Gastrocnemius medialis (tissue), 4 donors: Measurements from ENCODE around the gene GLOD4. TPM values are rescaled to one million over a fixed set of nuclear protein-coding genes. Genes with fewer than 3 reads are reported as not detected.
"Not testable (repeated sequence)": the region's sequence is repeated elsewhere in the genome, so short reads cannot be mapped to it uniquely, and the experiment has no call there.

ENCODE experiments used
- ATAC-seq, 2 donors: fragments of 150-250 bp; one replicate each; pipeline ENCODE4 v1.9.1; 2016
- DNase-seq, 2 donors: peaks; one replicate each; pipeline ENCODE4 v3.0.0-alpha.2; 2019
- H3K27ac ChIP-seq, 4 donors: fragments of 200-600 bp; sonication (generic); 1 replicate in 1 of 4; 2 replicates in 3 of 4; pipeline ENCODE4 v1.5.1; 2016 to 2018; ENCODE audit warnings: mild to moderate bottlenecking in 2 of 4, moderate library complexity in 1 of 4
- H3K27me3 ChIP-seq, 3 donors: fragments of 200-600 bp; sonication (generic) in 2 of 3; 1 replicate in 1 of 3; 2 replicates in 2 of 3; pipeline versions ENCODE4 v1.5.1 to v1.6.0; 2016 to 2019; ENCODE audit warnings: mild to moderate bottlenecking in 1 of 3, moderate library complexity in 1 of 3
- H3K36me3 ChIP-seq, 2 donors: fragments of 200-600 bp; sonication (generic) in 1 of 2; one replicate each; pipeline ENCODE4 v1.5.1; 2017 to 2018
- H3K4me1 ChIP-seq, 2 donors: fragments of 200-600 bp; sonication (generic) in 1 of 2; one replicate each; pipeline ENCODE4 v1.5.1; 2016 to 2017; ENCODE audit warnings: mild to moderate bottlenecking in 2 of 2
- H3K4me3 ChIP-seq, 4 donors: fragments of 200-600 bp; sonication (generic) in 3 of 4; 1 replicate in 1 of 4; 2 replicates in 3 of 4; pipeline ENCODE4 v1.5.1; 2016 to 2019; ENCODE audit warnings: mild to moderate bottlenecking in 2 of 4
- H3K9me3 ChIP-seq, 3 donors: fragments of 200-600 bp; sonication (generic) in 2 of 3; 1 replicate in 1 of 3; 2 replicates in 2 of 3; pipeline ENCODE4 v1.5.1; 2016 to 2019
- CTCF ChIP-seq, 5 experiments: fragments of 450-650 bp in 3 of 5; fragments of 200-600 bp in 2 of 5; sonication (generic) in 2 of 5; IDR thresholded peaks in 4 of 5; conservative IDR thresholded peaks in 1 of 5; 1 replicate in 4 of 5; 2 replicates in 1 of 5; pipeline ENCODE4 v1.5.1; 2016 to 2019; ENCODE audit warnings: antibody characterized with exemption in 5 of 5, mild to moderate bottlenecking in 3 of 5, moderate library complexity in 3 of 5
- POLR2A ChIP-seq, 2 donors: fragments of 450-650 bp; IDR thresholded peaks; one replicate each; pipeline ENCODE4 v1.6.1; 2017; ENCODE audit warnings: antibody characterized with exemption in 2 of 2, mild to moderate bottlenecking in 2 of 2, moderate library complexity in 2 of 2
- in situ Hi-C, 4 donors: fragments of 200-750 bp; cut with MboI; loops; one replicate each; pipeline versions ENCODE4 v1.15.0 to v1.8.0; 2017; ENCODE audit warnings: low sequenced_read_pairs in 4 of 4
- intact Hi-C: fragments of 100-400 bp; cut with DNase I; formaldehyde crosslinking; loops from one replicate; pipeline ENCODE4 v1.15.1; 2023; ENCODE audit warnings: low total_unique reads
- total RNA-seq, 4 donors: library from RNA; depleted of rRNA; stranded (reverse); fragments of >200 nt; gene quantifications; one replicate each; pipeline versions ENCODE4 v1.1.0 to v1.2.3, GENCODE V29; 2016

Gene GLOD4
- total RNA-seq, 4 donors from 2014 or later = 17.6 to 38.1 (median 22.8) TPM

GRCh38 chr17:807523-808294 is 25.6 kb upstream of the GLOD4 start:
- intact Hi-C loops = no loop called here
- Histone ChIP-seq H3K36me3 (peaks cover 0 to 7% of the 10 kb centered on the region in 2 donors), H3K27me3 (no peaks in the 10 kb centered on the region), H3K9me3 (no peaks in the 10 kb centered on the region), H3K4me3 (no peak overlapping the region), H3K4me1 (peaks cover 0 to 6% of the 10 kb centered on the region in 2 donors), H3K27ac (no peak overlapping the region)
- in situ Hi-C loops = no loop called here
- ATAC-seq (no peak), DNase-seq (no peak)
- TF ChIP-seq CTCF (IDR thresholded peaks at IDR 0.05 in 4 of 5, conservative IDR thresholded peaks at IDR 0.05 in 1 of 5) (no peak), POLR2A (IDR thresholded peaks at IDR 0.05) (no peak)

- H3K27ac ChIP-seq = no peak overlapping the region
- H3K36me3 ChIP-seq = peaks cover 0 to 7% of the 10 kb centered on the region in 2 donors
- no peak overlapping the region for H3K4me3 ChIP-seq
- intact Hi-C loops (no loop called here), in situ Hi-C loops (no loop called here)
- no peak for TF ChIP-seq POLR2A (IDR thresholded peaks at IDR 0.05)
- no peak for TF ChIP-seq CTCF (IDR thresholded peaks at IDR 0.05 in 4 of 5, conservative IDR thresholded peaks at IDR 0.05 in 1 of 5)
- no peak for DNase-seq
- ATAC-seq = no peak
- peaks cover 7 to 13% of the 10 kb centered on the region in 2 donors for H3K4me1 ChIP-seq
- no peaks in the 10 kb centered on the region for H3K27me3 ChIP-seq
- H3K9me3 ChIP-seq = no peaks in the 10 kb centered on the region
Observed at GRCh38 chr17:806781-807522, 24.9 kb upstream of the GLOD4 start.

- Histone ChIP-seq H3K4me3 (no peak overlapping the region), H3K36me3 (peaks cover 0 to 7% of the 10 kb centered on the region in 2 donors), H3K27me3 (no peaks in the 10 kb centered on the region), H3K9me3 (no peaks in the 10 kb centered on the region), H3K27ac (no peak overlapping the region), H3K4me1 (peaks cover 9 to 16% of the 10 kb centered on the region in 2 donors)
- TF ChIP-seq CTCF (IDR thresholded peaks at IDR 0.05 in 4 of 5, conservative IDR thresholded peaks at IDR 0.05 in 1 of 5) = no peak
- TF ChIP-seq POLR2A (IDR thresholded peaks at IDR 0.05) = no peak
- no peak for DNase-seq
- intact Hi-C loops (no loop called here), in situ Hi-C loops (no loop called here)
- no peak for ATAC-seq
Observed at GRCh38 chr17:806346-806745, 24.3 kb upstream of the GLOD4 start.

- in situ Hi-C loops, H3K36me3 ChIP-seq, H3K27me3 ChIP-seq, H3K27ac ChIP-seq, intact Hi-C loops, ATAC-seq, H3K4me3 ChIP-seq, H3K9me3 ChIP-seq, DNase-seq: not testable (repeated sequence)
- peaks cover 9 to 16% of the 10 kb centered on the region in 2 donors for H3K4me1 ChIP-seq
Observed at GRCh38 chr17:805886-806285, 23.8 kb upstream of the GLOD4 start.
